Smooth muscle cell (in vitro differentiated cells): Measurements from ENCODE around the gene TGFB1I1. TPM values are rescaled to one million over a fixed set of nuclear protein-coding genes. Genes with fewer than 3 reads are reported as not detected.

Source experiments
- DNase-seq: peaks from one replicate; lab custom pipeline; 2025; ENCODE audit not compliant: unreplicated experiment; lab: John Stamatoyannopoulos, UW
- H2AFZ ChIP-seq: fragments of 200-600 bp; sonication (generic); 2 replicates; pipeline ENCODE4 v1.6.0; 2016; ENCODE audit warnings: antibody characterized with exemption, low read depth, mild to moderate bottlenecking
- H3F3A ChIP-seq: fragments of 200-600 bp; sonication (generic); 2 replicates; pipeline ENCODE4 v1.6.0; 2017; ENCODE audit warnings: antibody characterized with exemption, low read depth
- H3K27ac ChIP-seq: fragments of 200-600 bp; sonication (generic); 2 replicates; pipeline ENCODE4 v1.5.1; 2016; ENCODE audit warnings: low read depth, mild to moderate bottlenecking
- H3K27me3 ChIP-seq: fragments of 200-600 bp; sonication (generic); 2 replicates; pipeline ENCODE4 v1.6.1; 2016; ENCODE audit warnings: low read depth, mild to moderate bottlenecking
- H3K36me3 ChIP-seq: fragments of 200-600 bp; sonication (generic); 2 replicates; pipeline ENCODE4 v1.5.1; 2016; ENCODE audit warnings: low read depth
- H3K4me1 ChIP-seq: fragments of 200-600 bp; sonication (generic); 2 replicates; pipeline ENCODE4 v1.5.1; 2016; ENCODE audit warnings: low read depth
- H3K4me2 ChIP-seq: fragments of 200-600 bp; sonication (generic); 2 replicates; pipeline ENCODE4 v1.6.0; 2016; ENCODE audit warnings: mild to moderate bottlenecking
- H3K4me3 ChIP-seq: fragments of 200-600 bp; sonication (generic); 2 replicates; pipeline ENCODE4 v1.5.1; 2016; ENCODE audit warnings: mild to moderate bottlenecking
- H3K79me2 ChIP-seq: fragments of 200-600 bp; sonication (generic); 2 replicates; pipeline ENCODE4 v1.6.0; 2016; ENCODE audit warnings: low read depth, mild to moderate bottlenecking
- H3K9ac ChIP-seq: fragments of 200-600 bp; sonication (generic); 2 replicates; pipeline ENCODE4 v1.6.0; 2016; ENCODE audit warnings: low read depth
- H3K9me3 ChIP-seq: fragments of 200-600 bp; sonication (generic); replicated peaks from 2 replicates; pipeline ENCODE4 v1.5.1; 2016; ENCODE audit warnings: low read depth
- H4K20me1 ChIP-seq: fragments of 200-600 bp; sonication (generic); 2 replicates; pipeline ENCODE4 v1.6.0; 2016; ENCODE audit warnings: low read depth
- CTCF ChIP-seq: fragments of 200-600 bp; sonication (generic); IDR thresholded peaks from 2 replicates; pipeline ENCODE4 v1.5.1; 2017; ENCODE audit warnings: borderline replicate concordance, mild to moderate bottlenecking, antibody characterized with exemption; ENCODE audit not compliant: insufficient read depth, poor library complexity, severe bottlenecking
- WGBS: methylation state at CpG from one replicate; pipeline ENCODE4 v1.1.7; 2016; ENCODE audit warnings: low lambda C conversion rate; 5-methylcytosine and 5-hydroxymethylcytosine counted together
- polyA plus RNA-seq: library from polyadenylated mRNA; unstranded; fragments of >200 nt; fragmentation: Nextera tagmentation; extraction: Ambion mirVana; gene quantifications from 2 replicates; pipeline ENCODE4 v1.2.1, GENCODE V29; 2016
- total RNA-seq: library from RNA; depleted of rRNA; stranded (reverse); fragments of >200 nt; gene quantifications from 2 replicates; pipeline ENCODE4 v1.2.3, GENCODE V29; 2014

The TGFB1I1 gene
- total and polyA plus RNA-seq, 2 experiments from 2014 or later = 73.0 to 203 TPM

GRCh38 chr16:31467151-31467773, 4.7 kb upstream of the TGFB1I1 start:
- Histone ChIP-seq H3K4me3 (no peak overlapping the region), H2AFZ (no peak overlapping the region), H4K20me1 (no peaks in the 10 kb centered on the region), H3K9ac (no peak overlapping the region), H3K27ac (no peak overlapping the region), H3K36me3 (no peaks in the 10 kb centered on the region), H3K27me3 (no peaks in the 10 kb centered on the region), H3K9me3 (no peaks in the 10 kb centered on the region), H3K4me2 (no peak overlapping the region), H3K79me2 (peaks cover 10% of the 10 kb centered on the region), H3K4me1 (peaks cover 8% of the 10 kb centered on the region), H3F3A (peaks cover 8% of the 10 kb centered on the region)
- DNase-seq = no peak
- 89% methylated on average over 5 of the region's 5 CpGs for WGBS
- TF ChIP-seq CTCF = no peak

DNA sequence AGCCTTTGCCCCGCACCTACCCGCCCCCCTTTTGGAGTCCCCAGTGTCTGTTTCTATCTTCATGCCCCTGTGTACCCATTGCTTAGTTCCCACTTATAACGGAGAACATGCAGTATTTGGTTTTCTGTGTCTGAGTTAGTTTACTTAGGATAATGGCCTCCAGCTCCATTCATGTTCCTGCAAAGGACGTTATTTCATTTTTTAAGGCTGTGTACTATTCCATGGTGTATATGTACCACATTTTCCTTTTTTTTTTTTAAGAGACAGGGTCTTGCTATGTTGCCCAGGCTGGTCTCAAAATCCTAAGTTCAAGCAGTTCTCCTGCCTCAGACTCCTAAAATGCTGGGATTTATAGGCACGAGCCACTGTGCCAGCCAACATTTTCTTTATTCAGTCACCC, 4.1 kb upstream of the TGFB1I1 start:
- TF ChIP-seq CTCF = no peak
- WGBS = 95% methylated on average over 5 of the region's 5 CpGs
- no peaks in the 10 kb centered on the region for H3K27me3 ChIP-seq
- no peaks in the 10 kb centered on the region for H3K9me3 ChIP-seq
- H3K4me1 ChIP-seq = peaks cover 8% of the 10 kb centered on the region
- no peak overlapping the region for H3K4me2 ChIP-seq
- no peak overlapping the region for H2AFZ ChIP-seq
- H3K4me3 ChIP-seq = no peak overlapping the region
- H3K27ac ChIP-seq = no peak overlapping the region
- H3K36me3 ChIP-seq = no peaks in the 10 kb centered on the region
- no peak for DNase-seq
- peaks cover 10% of the 10 kb centered on the region for H3K79me2 ChIP-seq
- H3F3A ChIP-seq = peaks cover 9% of the 10 kb centered on the region
- H3K9ac ChIP-seq = no peak overlapping the region
- peaks cover under 1% of the 10 kb centered on the region for H4K20me1 ChIP-seq

DNA sequence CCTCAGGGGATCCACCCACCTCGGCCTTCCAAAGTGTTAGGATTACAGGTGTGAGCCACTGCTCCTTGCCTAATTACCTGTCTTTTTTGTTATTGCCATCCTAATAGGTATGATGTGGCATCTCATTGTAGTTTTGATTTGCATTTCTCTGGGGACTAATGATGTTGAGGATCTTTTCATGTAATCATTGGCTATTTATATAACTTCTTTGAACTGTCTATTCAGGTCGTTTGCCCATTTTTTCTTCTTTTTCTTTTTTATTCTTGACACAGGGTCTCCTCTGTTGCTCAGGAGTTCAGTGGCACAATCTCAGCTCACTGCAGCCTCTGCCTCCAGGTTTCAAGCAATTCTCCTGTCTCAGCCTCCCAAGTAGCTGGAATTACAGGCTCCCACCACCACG, 1.3 kb upstream of the TGFB1I1 start:
- TF ChIP-seq CTCF = no peak
- peak overlapping the region; percentile 74 for H3K27ac ChIP-seq
- no peak overlapping the region for H2AFZ ChIP-seq
- no peak for DNase-seq
- H3K4me2 ChIP-seq = peak overlapping the region; percentile 90
- H3K9me3 ChIP-seq = no peaks in the 10 kb centered on the region
- peak overlapping the region; percentile 75 for H3K4me3 ChIP-seq
- H4K20me1 ChIP-seq = peaks cover 28% of the 10 kb centered on the region
- H3K36me3 ChIP-seq = peaks cover 6% of the 10 kb centered on the region
- peaks cover 32% of the 10 kb centered on the region for H3F3A ChIP-seq
- no peak overlapping the region for H3K9ac ChIP-seq
- peaks cover 10% of the 10 kb centered on the region for H3K79me2 ChIP-seq
- peaks cover 8% of the 10 kb centered on the region for H3K4me1 ChIP-seq
- WGBS = 91% methylated on average over 3 of the region's 3 CpGs
- H3K27me3 ChIP-seq = no peaks in the 10 kb centered on the region
